Transverse colon (tissue), 4 donors: ENCODE measurements around the gene DIRAS2. TPM values are rescaled to one million over a fixed set of nuclear protein-coding genes. Genes with fewer than 3 reads are reported as not detected.

Source experiments
- DNase-seq: peaks from one replicate; pipeline ENCODE4 v3.0.0-alpha.2; 2019
- H3K27ac ChIP-seq, 4 donors: fragments of 200-600 bp; sonication (generic); 2 replicates each; pipeline ENCODE4 v1.5.1; 2016 to 2018; ENCODE audit warnings: inconsistent platforms in 4 of 4
- H3K27me3 ChIP-seq: fragments of 200-600 bp; sonication (generic); 2 replicates; pipeline ENCODE4 v1.5.1; 2017; ENCODE audit warnings: inconsistent platforms
- H3K36me3 ChIP-seq, 4 donors: fragments of 200-600 bp; sonication (generic); 2 replicates each; pipeline ENCODE4 v1.5.1; 2017 to 2019; ENCODE audit warnings: inconsistent platforms in 4 of 4
- H3K4me1 ChIP-seq, 4 donors: fragments of 200-600 bp; sonication (generic); 2 replicates each; pipeline ENCODE4 v1.5.1; 2017 to 2020; ENCODE audit warnings: inconsistent platforms in 4 of 4
- H3K4me3 ChIP-seq, 4 donors: fragments of 200-600 bp; sonication (generic); 1 replicate in 1 of 4; 2 replicates in 3 of 4; pipeline versions ENCODE4 v1.5.1 to v1.6.1; 2017 to 2019; ENCODE audit warnings: inconsistent platforms in 4 of 4
- H3K9me3 ChIP-seq, 2 donors: fragments of 200-600 bp; sonication (generic); 2 replicates each; pipeline ENCODE4 v1.5.1; 2017 to 2019; ENCODE audit warnings: inconsistent platforms in 2 of 2
- EP300 ChIP-seq: sonication (generic); formaldehyde crosslinking; IDR thresholded peaks from one replicate; pipeline ENCODE4 v1.6.1; 2017; ENCODE audit warnings: antibody characterized with exemption, low read depth
- POLR2A ChIP-seq: fragments of 450-650 bp; IDR thresholded peaks from one replicate; pipeline ENCODE4 v1.6.1; 2016; ENCODE audit warnings: antibody characterized with exemption, mild to moderate bottlenecking, moderate library complexity
- POLR2AphosphoS5 ChIP-seq, 3 donors: sonication (generic); formaldehyde crosslinking; IDR thresholded peaks; one replicate each; pipeline ENCODE4 v1.6.1; 2016; ENCODE audit warnings: antibody characterized with exemption in 3 of 3
- WGBS, 2 donors: methylation state at CpG; one replicate each; pipeline ENCODE4 v1.1.5; 2018; ENCODE audit warnings: low coverage in 1 of 2; 5-methylcytosine and 5-hydroxymethylcytosine counted together
- in situ Hi-C, 4 donors: fragments of 200-750 bp; cut with MboI; loops; one replicate each; pipeline versions ENCODE4 v1.15.0 to v1.15.1; 2017; ENCODE audit warnings: low sequenced_read_pairs in 3 of 4, low pct_ligation_motif_present in 1 of 4, low pct_unique_long_range_greater_than_20kb in 1 of 4
- intact Hi-C: fragments of 100-400 bp; cut with DNase I; formaldehyde crosslinking; loops from one replicate; pipeline ENCODE4 v1.15.1; 2023; ENCODE audit warnings: low total_unique reads
- total RNA-seq, 4 donors: library from RNA; depleted of rRNA; stranded (reverse); fragments of >200 nt; gene quantifications; one replicate each; pipeline ENCODE4 v1.1.0, GENCODE V29; 2016
- TF ChIP-seq, protein P1 (sequence below), 5 experiments: fragments of 200-600 bp in 3 of 5; fragments of 450-650 bp in 2 of 5; sonication (generic) in 3 of 5; IDR thresholded peaks; 1 replicate in 2 of 5; 2 replicates in 3 of 5; pipeline ENCODE4 v1.5.1; 2016 to 2017; ENCODE audit warnings: antibody characterized with exemption in 5 of 5, inconsistent platforms in 3 of 5, mild to moderate bottlenecking in 2 of 5, moderate library complexity in 1 of 5

Gene DIRAS2
- total RNA-seq, 4 donors from 2014 or later, result 0.14 TPM; not detected in 3

DNA sequence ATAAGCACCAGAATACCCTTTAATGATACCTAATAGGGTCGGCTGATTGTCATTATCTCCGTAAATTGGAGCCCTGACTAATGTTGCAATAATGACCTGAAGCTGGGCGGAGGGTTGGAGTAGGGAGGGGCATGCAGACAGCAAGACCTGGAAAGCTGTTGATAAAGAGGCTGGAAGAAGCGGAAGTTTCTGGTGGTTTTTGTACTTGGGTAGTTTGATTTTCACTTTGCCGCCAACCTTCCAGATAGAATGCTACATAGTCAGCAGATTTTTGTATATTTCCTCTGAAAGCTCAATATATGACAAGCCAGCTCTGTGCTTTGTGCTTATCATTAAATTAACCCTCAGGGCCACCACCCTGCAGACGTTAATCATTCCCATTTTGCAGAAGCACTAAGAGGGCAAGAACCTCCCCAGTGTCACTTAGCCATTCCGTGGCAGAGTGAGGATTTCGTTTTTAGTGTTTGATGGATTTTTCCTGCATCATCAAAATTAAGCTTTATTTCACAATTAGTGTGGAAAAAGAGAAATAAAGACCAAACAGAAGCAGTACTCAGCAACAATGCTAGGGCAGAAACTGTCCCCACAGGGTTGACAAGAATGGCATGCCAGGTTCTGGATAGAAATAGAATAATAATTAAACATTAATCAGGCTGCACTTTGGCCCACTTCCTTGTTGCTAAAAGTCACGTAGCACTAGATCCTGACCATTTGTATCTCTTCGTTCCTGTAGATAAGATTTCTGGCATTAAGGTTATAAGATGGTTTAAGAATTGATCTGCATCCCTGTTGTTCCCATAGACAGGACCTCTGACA, 34.7 kb downstream of the DIRAS2 start:
- TF ChIP-seq POLR2A (no peak), EP300 (no peak), POLR2AphosphoS5 (IDR thresholded peaks at IDR 0.05) (no peak)
- TF ChIP-seq, protein P1, sequence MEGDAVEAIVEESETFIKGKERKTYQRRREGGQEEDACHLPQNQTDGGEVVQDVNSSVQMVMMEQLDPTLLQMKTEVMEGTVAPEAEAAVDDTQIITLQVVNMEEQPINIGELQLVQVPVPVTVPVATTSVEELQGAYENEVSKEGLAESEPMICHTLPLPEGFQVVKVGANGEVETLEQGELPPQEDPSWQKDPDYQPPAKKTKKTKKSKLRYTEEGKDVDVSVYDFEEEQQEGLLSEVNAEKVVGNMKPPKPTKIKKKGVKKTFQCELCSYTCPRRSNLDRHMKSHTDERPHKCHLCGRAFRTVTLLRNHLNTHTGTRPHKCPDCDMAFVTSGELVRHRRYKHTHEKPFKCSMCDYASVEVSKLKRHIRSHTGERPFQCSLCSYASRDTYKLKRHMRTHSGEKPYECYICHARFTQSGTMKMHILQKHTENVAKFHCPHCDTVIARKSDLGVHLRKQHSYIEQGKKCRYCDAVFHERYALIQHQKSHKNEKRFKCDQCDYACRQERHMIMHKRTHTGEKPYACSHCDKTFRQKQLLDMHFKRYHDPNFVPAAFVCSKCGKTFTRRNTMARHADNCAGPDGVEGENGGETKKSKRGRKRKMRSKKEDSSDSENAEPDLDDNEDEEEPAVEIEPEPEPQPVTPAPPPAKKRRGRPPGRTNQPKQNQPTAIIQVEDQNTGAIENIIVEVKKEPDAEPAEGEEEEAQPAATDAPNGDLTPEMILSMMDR (IDR thresholded peaks at IDR 0.05), result no peak
- no peaks in the 10 kb centered on the region for H3K4me1 ChIP-seq
- H3K27ac ChIP-seq, result no peak overlapping the region
- H3K9me3 ChIP-seq, result no peaks in the 10 kb centered on the region
- in situ Hi-C loops, result no loop called here
- no peaks in the 10 kb centered on the region for H3K36me3 ChIP-seq
- no peak for DNase-seq
- no peaks in the 10 kb centered on the region for H3K27me3 ChIP-seq
- H3K4me3 ChIP-seq, result no peak overlapping the region
- intact Hi-C loops, result no loop called here
- 59 to 65% methylated on average over 7 to 10 of the region's 10 CpGs for WGBS, 2 donors

DNA sequence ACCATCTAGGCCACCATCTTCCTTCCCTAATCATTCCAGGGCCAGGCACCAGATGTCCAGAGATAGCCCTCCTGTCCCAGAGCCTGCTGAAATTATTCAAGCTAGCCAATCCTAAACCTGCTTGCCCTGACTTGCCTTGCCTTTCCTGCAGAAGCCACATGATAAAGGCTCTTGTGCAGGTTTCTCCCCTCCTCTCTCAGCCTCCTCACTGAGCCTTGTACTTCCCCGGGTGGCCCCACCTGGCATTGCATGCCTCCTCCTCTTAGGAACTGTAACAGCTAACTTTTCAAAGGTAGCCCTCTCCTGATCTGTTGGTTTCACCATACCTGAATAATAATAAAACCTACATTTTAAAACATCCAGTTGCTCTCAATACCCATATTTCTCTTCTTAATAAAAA, 42.6 kb downstream of the DIRAS2 start:
- no peak for DNase-seq
- no peak overlapping the region for H3K27ac ChIP-seq
- no peak overlapping the region for H3K4me3 ChIP-seq
- H3K9me3 ChIP-seq, result no peaks in the 10 kb centered on the region
- in situ Hi-C loops (no loop called here), intact Hi-C loops (no loop called here)
- H3K4me1 ChIP-seq, result no peaks in the 10 kb centered on the region
- H3K27me3 ChIP-seq, result peaks cover 17% of the 10 kb centered on the region
- 57% methylated on average over 1 of the region's 1 CpG; no CpG with 5 or more reads in 1 of the 2 donors for WGBS, 2 donors
- no peak for TF ChIP-seq POLR2A
- no peaks in the 10 kb centered on the region for H3K36me3 ChIP-seq

DNA sequence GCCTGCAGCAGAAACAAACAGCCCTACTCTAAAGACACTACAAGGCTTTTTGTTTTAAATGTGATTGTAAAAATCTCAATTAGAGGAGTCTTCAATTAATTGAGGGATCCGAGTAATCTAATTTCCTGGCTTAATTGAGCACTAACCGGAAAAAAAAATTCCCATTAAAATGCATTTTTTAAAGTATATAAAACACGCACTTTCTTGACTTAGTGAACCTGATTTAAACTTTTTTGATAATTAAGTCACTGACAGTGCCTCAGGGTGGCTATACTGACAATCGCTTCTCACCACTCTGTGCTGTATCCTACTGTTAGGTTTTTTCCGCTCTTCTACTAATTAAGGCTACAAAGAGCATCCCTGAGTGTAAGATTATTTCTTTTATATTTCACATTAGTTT, 44.4 kb downstream of the DIRAS2 start:
- Histone ChIP-seq H3K36me3 (no peaks in the 10 kb centered on the region), H3K27me3 (peaks cover 17% of the 10 kb centered on the region), H3K4me3 (no peak overlapping the region), H3K9me3 (no peaks in the 10 kb centered on the region), H3K4me1 (no peaks in the 10 kb centered on the region), H3K27ac (no peak overlapping the region)
- intact Hi-C loops, result no loop called here
- 81 to 88% methylated on average over 5 of the region's 5 CpGs for WGBS, 2 donors
- DNase-seq, result no peak
- in situ Hi-C loops, result no loop called here
- TF ChIP-seq EP300 (no peak), POLR2A (no peak), POLR2AphosphoS5 (IDR thresholded peaks at IDR 0.05) (no peak)
- TF ChIP-seq, protein P1 (IDR thresholded peaks at IDR 0.05), result no peak

DNA sequence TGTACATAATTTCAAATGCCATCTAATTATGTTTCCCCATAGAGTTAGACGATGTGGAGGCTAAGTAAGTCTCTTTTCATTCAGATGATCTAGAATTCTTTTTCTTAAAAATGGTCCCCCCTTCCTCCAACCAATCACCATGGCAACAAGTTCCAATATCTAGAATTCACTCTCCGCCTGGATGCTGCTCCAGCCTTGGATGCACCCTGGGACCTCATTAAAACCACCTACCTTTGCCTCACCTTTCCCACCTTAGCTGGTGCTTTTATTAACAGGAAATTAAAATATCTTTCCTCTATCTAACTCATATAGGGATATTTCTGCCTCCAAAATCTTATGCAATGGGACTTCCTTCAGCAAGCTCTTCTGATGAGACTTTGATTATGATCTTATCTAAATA, 49.0 kb downstream of the DIRAS2 start:
- H3K9me3 ChIP-seq, result no peaks in the 10 kb centered on the region
- no peaks in the 10 kb centered on the region for H3K4me1 ChIP-seq
- H3K27ac ChIP-seq, result no peak overlapping the region
- peaks cover 6% of the 10 kb centered on the region for H3K27me3 ChIP-seq
- intact Hi-C loops (no loop called here), in situ Hi-C loops (no loop called here)
- no peak for DNase-seq
- WGBS, 2 donors, result 46 to 50% methylated on average over 1 to 2 of the region's 2 CpGs
- H3K36me3 ChIP-seq, result no peaks in the 10 kb centered on the region
- no peak overlapping the region for H3K4me3 ChIP-seq
- TF ChIP-seq EP300 (no peak), POLR2A (no peak), POLR2AphosphoS5 (IDR thresholded peaks at IDR 0.05) (no peak)
- TF ChIP-seq, protein P1 (IDR thresholded peaks at IDR 0.05), result no peak
